GM19238 (cell line): ENCODE results near the gene RORC.
"Not testable (repeated sequence)": the region's sequence is repeated elsewhere in the genome, so short reads cannot be mapped to it uniquely, and the experiment has no call there.

ENCODE experiments used
- DNase-seq: peaks from one replicate; pipeline ENCODE4 v3.0.0; 2011; ENCODE audit warnings: low spot score; ENCODE audit not compliant: insufficient read length

Gene RORC

DNA sequence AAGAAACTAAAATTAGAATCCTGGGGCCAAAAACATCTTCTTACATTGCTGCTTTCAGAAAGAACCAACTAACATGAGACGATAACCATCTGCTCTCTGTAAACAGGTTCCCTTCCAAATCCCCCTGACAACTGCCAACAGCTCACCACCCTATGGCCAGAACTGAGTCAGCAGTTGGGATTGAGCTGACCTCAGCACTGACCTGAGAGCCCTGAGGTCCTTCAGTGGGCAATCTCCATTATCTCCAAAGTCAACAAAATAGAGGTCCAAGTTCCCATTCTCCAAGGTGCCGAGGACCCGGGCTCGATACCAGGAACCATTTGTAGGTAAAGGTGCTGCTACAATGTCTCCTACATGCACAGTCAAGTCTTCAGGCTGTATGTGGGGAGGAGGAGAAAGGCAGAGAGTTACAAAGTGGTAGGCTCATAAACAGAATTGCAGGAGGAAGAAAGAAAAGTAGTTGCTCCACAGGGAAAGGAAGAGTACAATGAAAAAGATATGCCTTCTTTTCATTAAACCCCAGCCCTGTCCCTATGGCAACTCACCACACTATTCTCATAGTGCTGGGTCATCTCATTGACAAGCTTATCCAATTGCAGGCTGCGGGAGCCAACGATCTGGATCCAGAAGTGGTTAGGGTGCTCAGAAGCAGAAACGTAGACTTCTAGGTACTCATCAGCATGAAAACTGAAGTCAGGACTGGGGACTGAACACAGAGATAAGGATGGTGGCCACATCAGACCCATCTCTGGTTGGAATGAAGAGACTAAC is 55.5 kb downstream of the RORC start:
- DNase-seq = no peak

DNA sequence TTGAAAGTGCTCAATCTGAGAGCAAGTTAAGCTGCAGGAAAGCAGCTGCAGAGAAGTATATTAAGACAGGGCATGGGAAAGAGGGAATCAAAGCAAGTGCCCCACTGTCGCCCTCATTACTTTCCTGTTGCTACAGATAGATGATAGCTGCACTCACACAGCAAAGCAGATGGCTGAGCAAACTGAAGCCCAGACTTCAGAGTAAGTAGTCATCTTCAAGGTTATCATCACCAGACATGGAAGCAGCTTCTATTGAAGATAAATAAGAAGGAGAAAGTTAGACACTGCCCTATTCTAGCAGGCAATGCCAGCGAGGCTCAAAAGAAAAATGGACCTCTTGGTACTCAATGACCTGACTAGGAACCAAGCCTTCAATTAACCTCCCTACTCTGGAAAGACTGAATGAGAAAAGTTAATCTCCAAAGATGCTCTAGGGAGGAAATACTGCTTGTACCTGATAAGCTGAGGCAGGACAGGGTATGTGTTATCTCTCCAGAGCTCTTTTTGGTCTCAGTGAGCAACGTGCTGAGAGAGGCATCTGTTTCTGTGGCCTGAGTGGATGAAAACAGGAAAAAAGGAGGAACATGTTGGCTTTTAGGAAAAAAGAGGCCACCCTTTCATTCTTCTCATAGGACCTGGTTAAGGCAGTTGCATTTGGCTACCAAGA is 57.2 kb downstream of the RORC start:
- DNase-seq = no peak

DNA sequence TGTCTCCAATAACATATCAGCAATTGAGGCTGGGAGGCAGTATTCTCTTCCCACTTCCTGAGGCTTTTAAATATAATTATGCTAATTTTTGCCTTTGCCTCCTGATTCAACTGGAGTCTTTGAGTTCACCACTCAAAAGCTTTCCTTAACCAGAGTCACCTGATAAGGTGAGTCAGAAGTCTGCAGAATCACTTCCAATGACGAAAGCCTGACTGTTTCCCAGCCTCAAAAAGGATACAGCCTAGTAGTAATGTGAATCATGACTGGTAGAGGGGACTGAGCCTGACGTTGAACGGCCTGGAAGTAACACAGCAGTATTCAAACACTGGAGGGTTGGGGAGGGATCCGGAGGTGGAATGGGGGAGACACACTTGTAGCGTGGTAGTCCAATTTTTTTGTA is 57.9 kb downstream of the RORC start:
- no peak for DNase-seq

DNA sequence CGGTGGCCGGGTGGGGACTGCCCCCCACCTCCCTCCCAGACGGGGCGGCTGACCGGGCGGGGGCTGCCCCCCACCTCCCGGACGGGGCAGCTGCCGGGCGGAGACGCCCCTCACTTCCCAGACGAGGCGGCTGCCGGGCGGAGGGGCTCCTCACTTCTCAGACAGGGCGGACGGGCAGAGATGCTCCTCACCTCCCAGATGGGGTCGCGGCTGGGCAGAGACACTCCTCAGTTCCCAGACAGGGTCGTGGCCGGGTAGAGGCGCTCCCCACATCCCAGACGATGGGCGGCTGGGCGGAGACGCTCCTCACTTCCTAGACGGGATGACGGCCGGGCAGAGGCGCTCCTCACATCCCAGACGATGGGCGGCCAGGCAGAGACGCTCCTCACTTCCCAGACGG is 62.3 kb downstream of the RORC start:
- not testable (repeated sequence) for DNase-seq

DNA sequence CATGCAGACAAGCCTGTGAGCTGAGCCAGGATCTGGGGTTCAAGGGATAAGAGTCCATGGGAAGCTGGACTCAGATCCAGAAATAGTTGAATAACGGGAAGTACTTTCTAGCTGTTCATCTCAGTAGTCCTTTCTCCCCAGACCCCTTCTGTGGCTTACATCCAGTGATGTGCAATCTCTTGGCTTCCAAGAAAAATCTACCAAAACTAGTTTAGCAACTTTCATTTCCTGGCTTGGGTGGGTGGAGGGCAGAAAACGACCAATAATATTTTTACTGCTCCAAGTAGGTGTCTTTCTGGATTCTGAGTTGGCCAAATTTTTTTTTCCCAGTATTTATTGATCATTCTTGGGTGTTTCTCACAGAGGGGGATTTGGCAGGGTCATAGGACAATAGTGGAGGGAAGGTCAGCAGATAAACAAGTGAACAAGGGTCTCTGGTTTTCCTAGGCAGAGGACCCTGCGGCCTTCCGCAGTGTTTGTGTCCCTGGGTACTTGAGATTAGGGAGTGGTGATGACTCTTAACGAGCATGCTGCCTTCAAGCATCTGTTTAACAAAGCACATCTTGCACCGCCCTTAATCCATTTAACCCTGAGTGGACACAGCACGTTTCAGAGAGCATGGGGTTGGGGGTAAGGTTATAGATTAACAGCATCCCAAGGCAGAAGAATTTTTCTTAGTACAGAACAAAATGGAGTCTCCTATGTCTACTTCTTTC is 63.1 kb downstream of the RORC start:
- DNase-seq = not testable (repeated sequence)

DNA sequence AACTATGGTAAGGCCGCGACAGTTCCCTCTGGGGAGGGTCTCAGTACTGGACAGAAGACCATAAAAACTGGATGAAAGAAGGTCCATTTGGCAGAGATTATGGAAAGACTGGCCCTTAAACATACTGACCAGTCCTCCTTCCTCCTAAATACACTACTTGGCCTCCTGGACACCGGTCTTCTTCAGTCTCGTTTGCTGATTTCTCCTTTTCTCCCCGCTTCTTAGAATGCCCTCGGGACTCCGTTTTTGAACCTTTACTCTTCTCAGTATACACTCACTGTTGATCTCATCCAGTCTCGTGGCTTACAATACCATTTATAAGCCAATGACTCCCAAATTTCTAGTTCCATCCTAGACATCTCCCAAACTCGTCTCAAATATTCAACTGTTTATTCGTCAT is 67.6 kb downstream of the RORC start:
- DNase-seq = peak; percentile 10

DNA sequence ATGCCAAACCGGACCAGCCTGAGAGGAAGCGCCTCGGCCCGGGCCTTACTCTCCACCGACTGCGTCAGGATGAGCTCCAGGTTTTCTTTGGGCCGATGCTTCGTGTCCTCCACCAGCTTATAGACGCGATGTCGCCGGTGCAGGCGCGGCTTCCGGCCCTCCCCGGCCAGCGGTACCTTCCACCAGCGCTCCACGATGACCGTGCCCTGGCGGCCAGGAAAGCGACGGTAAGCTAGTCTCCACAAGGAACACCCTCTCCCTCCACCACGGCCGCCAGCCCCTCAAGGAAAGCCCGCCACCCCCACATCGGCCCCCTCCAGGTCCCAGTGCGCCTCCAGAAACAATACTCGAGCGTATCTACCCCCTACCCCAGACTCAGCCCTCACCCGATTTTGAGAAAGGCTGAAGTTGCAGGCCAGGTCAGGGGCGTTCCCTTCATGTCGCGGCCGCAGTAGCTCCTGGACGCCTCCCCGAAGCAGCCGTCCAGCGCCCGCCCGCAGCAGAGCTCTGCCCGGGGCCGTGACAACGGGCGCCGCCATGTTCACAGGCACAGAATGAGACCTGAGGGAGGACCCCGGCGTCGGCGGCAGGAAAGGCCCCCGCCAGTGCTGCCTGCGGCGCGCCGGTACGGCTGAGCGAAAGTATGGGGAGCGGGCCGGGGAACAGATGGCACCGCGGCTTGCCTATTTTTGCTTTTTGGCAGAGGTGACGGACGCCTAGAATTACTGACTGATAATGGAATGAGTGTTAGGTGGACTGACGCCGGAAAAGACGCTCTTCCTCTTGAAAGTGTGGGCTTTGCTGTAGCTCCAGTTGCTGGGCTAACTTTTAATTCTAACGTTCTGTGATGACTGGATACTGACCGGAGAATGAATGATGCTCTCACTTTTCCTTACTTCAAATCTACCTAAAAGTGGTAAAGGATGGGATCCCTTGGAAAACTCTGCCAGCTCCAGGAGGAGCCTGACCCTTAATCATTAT is 68.4 kb downstream of the RORC start, which contains the start of gene MRPL9:
Gene MRPL9, minus strand, starts transcription at position 556 of the 981 bp plus-strand sequence. Its CDS starts 17 bp downstream, at position 539.
- peak; percentile 96 for DNase-seq

DNA sequence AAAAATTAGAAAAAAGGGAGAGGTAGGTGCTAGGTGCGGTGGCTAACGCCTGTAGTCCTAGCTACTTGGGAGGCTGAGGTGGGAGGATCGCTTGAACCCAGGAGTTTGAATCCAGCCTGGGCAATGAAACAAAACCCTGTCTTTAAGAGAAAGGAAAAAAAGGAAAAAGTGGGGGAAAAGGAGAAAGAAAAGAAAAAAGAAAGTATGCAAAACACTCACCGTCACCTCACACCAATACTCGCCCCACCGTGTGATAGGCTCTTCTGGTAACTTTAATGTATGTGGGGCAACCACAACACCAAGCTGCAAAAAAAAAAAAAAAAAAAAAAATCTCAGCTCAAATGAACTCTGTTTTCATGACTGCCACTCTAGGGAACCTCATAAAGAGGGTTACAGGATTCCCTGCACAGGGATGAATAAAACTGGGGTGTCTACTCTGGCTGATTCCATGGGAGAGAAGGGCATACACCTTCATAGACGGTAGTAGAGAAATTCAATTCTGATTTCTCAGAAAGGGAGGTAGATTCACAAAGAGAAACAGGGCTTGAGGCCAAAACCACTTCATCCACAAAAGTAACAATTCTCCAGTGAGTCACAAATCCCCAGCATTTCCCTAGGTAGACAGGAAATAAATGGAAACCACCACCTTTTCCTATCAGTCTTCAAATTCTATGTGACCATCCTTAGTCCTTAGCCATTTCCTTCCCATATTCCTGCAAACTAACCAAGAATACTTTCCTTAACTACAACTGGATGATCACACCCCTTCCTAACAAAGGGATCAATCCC is 70.8 kb downstream of the RORC start:
- DNase-seq = no peak

DNA sequence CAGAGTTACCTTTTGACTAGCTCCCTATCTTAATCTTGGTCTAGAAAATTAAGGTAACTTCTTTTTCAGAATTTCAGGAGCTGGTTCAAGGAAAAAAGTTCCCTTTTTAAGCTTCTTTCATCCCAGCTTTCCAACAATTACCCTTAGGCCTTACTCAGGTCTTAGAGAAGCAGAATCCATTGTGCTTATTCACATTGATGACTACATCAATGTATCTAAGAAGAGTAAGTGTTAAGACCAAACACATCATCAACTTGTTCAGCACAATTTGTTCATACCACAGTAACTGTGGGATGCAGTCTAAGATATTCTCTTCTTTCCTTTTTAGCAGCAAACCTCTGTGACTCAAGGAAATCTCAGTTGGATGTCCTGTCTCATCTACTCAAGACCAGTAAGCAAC is 72.4 kb downstream of the RORC start:
- no peak for DNase-seq

DNA sequence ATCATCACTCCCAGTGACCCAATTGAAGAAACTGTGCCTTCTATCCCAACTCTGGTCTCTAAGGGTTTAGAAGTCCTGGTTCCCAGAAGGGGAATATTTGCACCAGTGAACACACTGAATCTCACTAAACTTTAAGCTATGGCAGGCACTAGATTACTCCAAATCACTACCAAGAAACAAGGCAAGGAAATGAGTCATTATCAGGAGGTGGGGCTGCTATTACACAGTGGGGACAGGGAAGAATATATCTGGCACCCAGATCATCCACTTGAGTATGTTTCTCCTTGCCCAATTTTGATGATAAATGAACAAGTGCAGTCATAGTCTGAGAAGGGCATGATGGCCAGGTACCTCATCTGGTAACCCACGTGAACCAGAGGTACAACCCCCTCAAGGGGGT is 75.3 kb downstream of the RORC start:
- DNase-seq = no peak
